GM10266 (cell line): ENCODE measurements around the gene STAMBPL1.

Experiments
- DNase-seq: peaks from one replicate; pipeline ENCODE4 v3.0.0; 2012; ENCODE audit errors: extremely low spot score
- CTCF ChIP-seq: IDR thresholded peaks from 2 replicates; pipeline ENCODE4 v1.5.1; 2012; ENCODE audit warnings: mild to moderate bottlenecking, low read depth; ENCODE audit not compliant: control insufficient read depth, insufficient read depth; ENCODE audit errors: missing control alignments

Gene STAMBPL1

GRCh38 chr10:88963318-88963717 is 83.3 kb downstream of the STAMBPL1 start:
- TF ChIP-seq CTCF, result no peak
- DNase-seq, result no peak

GRCh38 chr10:88964360-88964759 is 84.3 kb downstream of the STAMBPL1 start:
- DNase-seq, result no peak
- TF ChIP-seq CTCF, result no peak

GRCh38 chr10:88964869-88965415 is 84.9 kb downstream of the STAMBPL1 start:
- no peak for TF ChIP-seq CTCF

GRCh38 chr10:88966797-88967196 is 86.8 kb downstream of the STAMBPL1 start:
- no peak for TF ChIP-seq CTCF
- no peak for DNase-seq

More at GRCh38 chr10:88964869-88965415, 84.9 kb downstream of the STAMBPL1 start:
- no peak for DNase-seq

- no peak for TF ChIP-seq CTCF
- no peak for DNase-seq
Observed at GRCh38 chr10:88968391-88968790, 88.3 kb downstream of the STAMBPL1 start.

GRCh38 chr10:88971221-88972061 is 91.4 kb downstream of the STAMBPL1 start:
- no peak for TF ChIP-seq CTCF
- no peak for DNase-seq
